Stomach (tissue), 9 donors: Measurements from ENCODE around the gene ATG9A. TPM values are rescaled to one million over a fixed set of nuclear protein-coding genes. Genes with fewer than 3 reads are reported as not detected.

ENCODE experiments used
- DNase-seq, 2 donors: peaks; one replicate each; pipeline versions ENCODE4 v3.0.0 to v3.0.0-alpha.2; 2013 to 2019
- H3K27ac ChIP-seq, 5 donors: fragments of 200-600 bp in 4 of 5; sonication (generic) in 4 of 5; one replicate each; pipeline ENCODE4 v1.5.1; 2013 to 2019; ENCODE audit warnings: mild to moderate bottlenecking in 1 of 5, moderate library complexity in 1 of 5
- H3K27me3 ChIP-seq, 3 donors: fragments of 200-600 bp; sonication (generic); one replicate each; pipeline ENCODE4 v1.5.1; 2017 to 2019; ENCODE audit warnings: mixed run types in 1 of 3
- H3K36me3 ChIP-seq, 4 donors: fragments of 200-600 bp; sonication (generic); 1 replicate in 3 of 4; 2 replicates in 1 of 4; pipeline ENCODE4 v1.5.1; 2016 to 2019
- H3K4me1 ChIP-seq, 4 donors: fragments of 200-600 bp; sonication (generic); one replicate each; pipeline ENCODE4 v1.5.1; 2016 to 2019
- H3K4me3 ChIP-seq, 4 donors: fragments of 200-600 bp; sonication (generic) in 3 of 4; one replicate each; pipeline ENCODE4 v1.5.1; 2016 to 2019; ENCODE audit warnings: mild to moderate bottlenecking in 1 of 4
- H3K9me3 ChIP-seq, 4 donors: fragments of 200-600 bp; sonication (generic); one replicate each; pipeline ENCODE4 v1.5.1; 2016 to 2019
- CTCF ChIP-seq, 7 experiments: fragments of 450-650 bp in 4 of 7; fragments of 200-600 bp in 3 of 7; sonication (generic) in 3 of 7; IDR thresholded peaks; one replicate each; pipeline ENCODE4 v1.5.1; 2016 to 2019; ENCODE audit warnings: antibody characterized with exemption in 7 of 7, control low read depth in 2 of 7, mild to moderate bottlenecking in 1 of 7
- EP300 ChIP-seq: sonication (generic); formaldehyde crosslinking; IDR thresholded peaks from one replicate; pipeline ENCODE4 v1.6.1; 2017; ENCODE audit warnings: antibody characterized with exemption
- POLR2A ChIP-seq, 4 donors: fragments of 450-650 bp; IDR thresholded peaks; one replicate each; pipeline ENCODE4 v1.6.1; 2016; ENCODE audit warnings: antibody characterized with exemption in 4 of 4, control low read depth in 2 of 4, mild to moderate bottlenecking in 1 of 4, moderate library complexity in 1 of 4
- POLR2AphosphoS5 ChIP-seq, 3 donors: sonication (generic); formaldehyde crosslinking; IDR thresholded peaks; one replicate each; pipeline ENCODE4 v1.6.1; 2016; ENCODE audit warnings: antibody characterized with exemption in 3 of 3
- WGBS, 5 donors: extraction: QIAGEN DNeasy Blood & Tissue Kit in 3 of 5; methylation state at CpG; one replicate each; pipeline versions ENCODE4 v1.1.5 to v1.1.7; 2013 to 2018; 5-methylcytosine and 5-hydroxymethylcytosine counted together
- intact Hi-C: fragments of 100-400 bp; cut with DNase I; formaldehyde crosslinking; loops from one replicate; pipeline ENCODE4 v1.15.1; 2023; ENCODE audit warnings: low total_unique reads
- polyA plus RNA-seq, 3 donors: library from polyadenylated mRNA; stranded (reverse); fragments of 200-250 nt; gene quantifications; one replicate each; pipeline ENCODE4 v1.2.3, GENCODE V29; 2013
- total RNA-seq, 5 donors: library from RNA; depleted of rRNA; stranded (reverse); fragments of >200 nt; gene quantifications; one replicate each; pipeline versions ENCODE4 v1.1.0 to v1.2.3, GENCODE V29; 2014 to 2016
- donor health status: healthy with polysubstance abuse.
- donor health status: Bipolar disorder and iron deficiency.
- donor health status: healthy.

ATG9A gene
- total and polyA plus RNA-seq, 8 donors, result 1.4 to 100 (median 16.1) TPM

- intact Hi-C loops, result loop anchor here (10.0 kb wide), 1 partner anchor 57 kb away; no protein-coding TSS in a partner anchor
- no peaks in the 10 kb centered on the region for H3K27me3 ChIP-seq
- H3K4me3 ChIP-seq, result peak overlapping the region; percentile 64 to 82 (median 78)
- peaks cover 19 to 57% (median 38%) of the 10 kb centered on the region in 4 donors for H3K4me1 ChIP-seq
- TF ChIP-seq EP300 (no peak), POLR2AphosphoS5 (IDR thresholded peaks at IDR 0.05) (no peak), POLR2A (IDR thresholded peaks at IDR 0.05) (no peak), CTCF (IDR thresholded peaks at IDR 0.05) (no peak)
- peaks cover 38 to 59% (median 53%) of the 10 kb centered on the region in 4 donors for H3K36me3 ChIP-seq
- no peaks in the 10 kb centered on the region for H3K9me3 ChIP-seq
- peak overlapping the region in 4 of 5 donors; percentile 95 to 98 (median 96) for H3K27ac ChIP-seq
- 33 to 46% (median 41%) methylated on average over 4 to 7 of the region's 7 CpGs for WGBS, 5 donors
- peak in 1 of 2 donors; percentile 32 for DNase-seq
Observed at GRCh38 chr2:219228041-219228910, 1.2 kb downstream of the ATG9A start.

- no peak for TF ChIP-seq POLR2A (IDR thresholded peaks at IDR 0.05)
- TF ChIP-seq POLR2AphosphoS5 (IDR thresholded peaks at IDR 0.05), result no peak
- no peak for TF ChIP-seq EP300
- no peak for TF ChIP-seq CTCF (IDR thresholded peaks at IDR 0.05)
- Histone ChIP-seq H3K27me3 (no peaks in the 10 kb centered on the region), H3K27ac (no peak overlapping the region), H3K9me3 (no peaks in the 10 kb centered on the region), H3K4me1 (peaks cover 13 to 44% (median 23%) of the 10 kb centered on the region in 4 donors), H3K36me3 (peaks cover 55 to 69% (median 67%) of the 10 kb centered on the region in 4 donors), H3K4me3 (no peak overlapping the region)
- intact Hi-C loops, result loop anchor here (10.0 kb wide), 1 partner anchor 59 kb away; no protein-coding TSS in a partner anchor
- 80 to 94% (median 90%) methylated on average over 3 of the region's 3 CpGs for WGBS, 5 donors
- no peak for DNase-seq
Observed at GRCh38 chr2:219225350-219225749, 4.1 kb downstream of the ATG9A start.

- no peak overlapping the region for H3K4me3 ChIP-seq
- WGBS, 5 donors, result 87 to 96% (median 93%) methylated on average over 29 to 31 of the region's 31 CpGs
- no peaks in the 10 kb centered on the region for H3K9me3 ChIP-seq
- no peak for DNase-seq
- peaks cover 59 to 78% (median 75%) of the 10 kb centered on the region in 4 donors for H3K36me3 ChIP-seq
- no peak overlapping the region for H3K27ac ChIP-seq
- TF ChIP-seq EP300 (no peak), POLR2AphosphoS5 (IDR thresholded peaks at IDR 0.05) (no peak), CTCF (IDR thresholded peaks at IDR 0.05) (no peak), POLR2A (IDR thresholded peaks at IDR 0.05) (no peak)
- intact Hi-C loops, result loop anchor here (10.0 kb wide), 1 partner anchor 61 kb away; no protein-coding TSS in a partner anchor
- no peaks in the 10 kb centered on the region for H3K27me3 ChIP-seq
- H3K4me1 ChIP-seq, result peaks cover 20 to 54% (median 28%) of the 10 kb centered on the region in 4 donors
Observed at GRCh38 chr2:219223831-219224610, 5.4 kb downstream of the ATG9A start.

- peaks cover 59 to 76% (median 74%) of the 10 kb centered on the region in 4 donors for H3K36me3 ChIP-seq
- no peaks in the 10 kb centered on the region for H3K9me3 ChIP-seq
- no peaks in the 10 kb centered on the region for H3K27me3 ChIP-seq
- intact Hi-C loops, result loop anchor here (10.0 kb wide), 1 partner anchor 63 kb away; no protein-coding TSS in a partner anchor
- no peak for DNase-seq
- H3K4me3 ChIP-seq, result no peak overlapping the region
- 89 to 97% (median 93%) methylated on average over 12 to 16 of the region's 16 CpGs for WGBS, 5 donors
- no peak for TF ChIP-seq POLR2AphosphoS5 (IDR thresholded peaks at IDR 0.05)
- no peak for TF ChIP-seq EP300
- TF ChIP-seq CTCF (IDR thresholded peaks at IDR 0.05), result no peak
- no peak for TF ChIP-seq POLR2A (IDR thresholded peaks at IDR 0.05)
- H3K4me1 ChIP-seq, result peaks cover 20 to 53% (median 30%) of the 10 kb centered on the region in 4 donors
- H3K27ac ChIP-seq, result no peak overlapping the region
Observed at GRCh38 chr2:219221957-219222518, 7.4 kb downstream of the ATG9A start.
